Neural cell (in vitro differentiated cells): ENCODE measurements around the gene OR1J1. TPM values are rescaled to one million over a fixed set of nuclear protein-coding genes. Genes with fewer than 3 reads are reported as not detected.

Source experiments
- H2AFZ ChIP-seq: fragments of 200-600, 300-800 bp; sonication (generic), shearing (Covaris generic); 2 replicates; pipeline ENCODE4 v1.6.0; 2014; ENCODE audit warnings: low read depth, mild to moderate bottlenecking, antibody characterized with exemption, low read length, moderate library complexity
- H3F3A ChIP-seq: fragments of 200-600 bp; shearing (Covaris generic); 2 replicates; pipeline ENCODE4 v1.6.1; 2016; ENCODE audit warnings: mild to moderate bottlenecking, moderate library complexity, mixed read lengths, antibody characterized with exemption, low read length; ENCODE audit not compliant: insufficient read depth, poor library complexity, severe bottlenecking
- H3K27ac ChIP-seq: fragments of 200-600, 300-800 bp; sonication (generic), shearing (Covaris generic); 2 replicates; pipeline ENCODE4 v1.5.1; 2014; ENCODE audit warnings: mild to moderate bottlenecking, low read length, moderate library complexity
- H3K27me3 ChIP-seq: fragments of 300-800, 200-600 bp; sonication (generic), shearing (Covaris generic); 2 replicates; pipeline ENCODE4 v1.6.0; 2014; ENCODE audit warnings: mild to moderate bottlenecking, low read depth, low read length, moderate library complexity; ENCODE audit not compliant: insufficient read depth
- H3K36me3 ChIP-seq: fragments of 300-800, 200-600 bp; sonication (generic), shearing (Covaris generic); 2 replicates; pipeline ENCODE4 v1.5.1; 2014; ENCODE audit warnings: mild to moderate bottlenecking, antibody characterized with exemption, low read length, moderate library complexity; ENCODE audit not compliant: insufficient read depth
- H3K4me2 ChIP-seq: fragments of 300-800, 200-600 bp; sonication (generic), shearing (Covaris generic); 2 replicates; pipeline ENCODE4 v1.6.0; 2014; ENCODE audit warnings: mild to moderate bottlenecking, low read length
- H3K4me3 ChIP-seq: fragments of 300-800, 200-600 bp; sonication (generic), shearing (Covaris generic); 2 replicates; pipeline ENCODE4 v1.5.1; 2014; ENCODE audit warnings: mild to moderate bottlenecking, low read length, moderate library complexity
- H3K79me2 ChIP-seq: fragments of 200-600 bp; shearing (Covaris generic); replicated peaks from 2 replicates; pipeline ENCODE4 v1.6.0; 2014; ENCODE audit warnings: mild to moderate bottlenecking, low read length, moderate library complexity; ENCODE audit not compliant: insufficient read depth
- H3K9ac ChIP-seq: fragments of 300-800, 200-600 bp; sonication (generic), shearing (Covaris generic); 2 replicates; pipeline ENCODE4 v1.6.1; 2016; ENCODE audit warnings: mild to moderate bottlenecking, low read length, mixed read lengths
- H3K9me2 ChIP-seq: fragments of 200-600 bp; shearing (Covaris generic); 2 replicates; pipeline ENCODE4 v1.6.1; 2016; ENCODE audit warnings: mild to moderate bottlenecking, low read length, mixed read lengths; ENCODE audit not compliant: insufficient read depth
- H3K9me3 ChIP-seq: fragments of 200-600, 300-800 bp; sonication (generic), shearing (Covaris generic); 2 replicates; pipeline ENCODE4 v1.6.1; 2016; ENCODE audit warnings: mild to moderate bottlenecking, mixed run types, low read length, moderate library complexity, mixed read lengths
- H4K20me1 ChIP-seq: fragments of 200-600 bp; shearing (Covaris generic); 2 replicates; pipeline ENCODE4 v1.6.1; 2016; ENCODE audit warnings: mild to moderate bottlenecking, mixed run types; ENCODE audit not compliant: insufficient read depth
- CTCF ChIP-seq: fragments of 450-650 bp; IDR thresholded peaks from 2 replicates; pipeline ENCODE4 v1.5.1; 2014; ENCODE audit warnings: antibody characterized with exemption, mild to moderate bottlenecking, moderate library complexity; ENCODE audit not compliant: poor library complexity, severe bottlenecking
- EP300 ChIP-seq: fragments of 450-650 bp; conservative IDR thresholded peaks from 2 replicates; pipeline ENCODE4 v1.6.1; 2014; ENCODE audit warnings: antibody characterized with exemption, mild to moderate bottlenecking, moderate library complexity; ENCODE audit not compliant: poor library complexity, severe bottlenecking
- EZH2 ChIP-seq: fragments of 200-600, 300-800 bp; shearing (Covaris generic), sonication (generic); IDR thresholded peaks from 2 replicates; pipeline ENCODE4 v1.6.1; 2014; ENCODE audit warnings: antibody characterized with exemption, low read length, borderline replicate concordance, mild to moderate bottlenecking; ENCODE audit not compliant: insufficient read depth, poor library complexity, severe bottlenecking
- MXI1 ChIP-seq: fragments of 450-650 bp; conservative IDR thresholded peaks from 2 replicates; pipeline ENCODE4 v1.6.1; 2014; ENCODE audit warnings: antibody characterized with exemption, mild to moderate bottlenecking; ENCODE audit not compliant: poor library complexity, severe bottlenecking
- POLR2AphosphoS5 ChIP-seq: IDR thresholded peaks from 2 replicates; pipeline ENCODE4 v1.6.1; 2012
- RAD21 ChIP-seq: fragments of 450-650 bp; conservative IDR thresholded peaks from 2 replicates; pipeline ENCODE4 v1.6.1; 2014; ENCODE audit warnings: antibody characterized with exemption, mild to moderate bottlenecking, moderate library complexity
- REST ChIP-seq: IDR thresholded peaks from 2 replicates; pipeline ENCODE4 v1.6.1; 2012; ENCODE audit warnings: borderline replicate concordance
- SMC3 ChIP-seq: fragments of 450-650 bp; conservative IDR thresholded peaks from 2 replicates; pipeline ENCODE4 v1.6.1; 2014; ENCODE audit warnings: antibody characterized with exemption, mild to moderate bottlenecking, moderate library complexity; ENCODE audit not compliant: poor library complexity
- TAF1 ChIP-seq: IDR thresholded peaks from 2 replicates; pipeline ENCODE4 v1.6.1; 2012; ENCODE audit warnings: low read depth
- polyA plus RNA-seq: library from polyadenylated mRNA; depleted of rRNA; stranded (reverse); fragments of >200 nt; gene quantifications from 2 replicates; pipeline ENCODE4 v1.2.3, GENCODE V29; 2014

The OR1J1 gene
- polyA plus RNA-seq, 1 donor from 2014 or later, result not detected

DNA sequence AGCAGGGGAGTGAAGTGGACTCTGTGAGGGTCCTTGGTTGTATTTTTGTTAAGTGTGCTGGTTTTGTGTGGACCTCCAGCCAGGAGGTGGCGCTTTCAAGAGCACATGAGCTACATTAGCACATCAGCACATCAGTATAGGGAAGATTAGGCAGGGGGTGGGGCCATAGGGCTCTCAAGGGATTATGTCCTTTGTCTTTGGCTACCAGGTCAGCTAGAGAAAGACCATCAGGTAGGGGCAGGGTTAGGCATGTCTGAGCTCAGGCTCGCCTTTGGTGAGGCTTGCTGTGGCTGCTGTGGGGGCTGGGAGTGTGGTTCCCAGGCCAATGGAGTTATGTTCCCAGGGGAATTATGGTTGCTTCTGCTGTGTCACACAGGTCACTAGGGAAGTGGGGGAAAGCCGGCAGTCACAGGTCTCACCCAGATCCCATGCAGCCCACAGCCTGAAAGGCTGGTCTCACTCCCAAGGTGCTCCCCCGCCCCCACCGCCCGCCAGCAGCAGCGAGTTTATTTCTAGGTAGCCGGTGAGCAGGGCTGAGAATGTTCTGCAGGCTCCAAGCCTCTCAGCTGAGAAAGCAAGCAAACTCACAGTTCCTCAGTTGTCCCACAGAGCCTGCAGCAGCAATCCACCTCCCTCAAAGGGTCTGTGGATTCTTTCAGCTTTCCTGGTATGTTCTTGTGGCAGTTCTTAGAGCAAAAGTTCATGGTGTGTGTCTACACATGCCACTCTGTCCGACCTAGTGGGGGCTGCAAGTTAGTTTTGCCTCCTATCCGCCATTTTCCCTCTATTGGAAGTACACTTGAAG lies 13.7 kb downstream of the OR1J1 start:
- no peak overlapping the region for H3K4me2 ChIP-seq
- H3K27ac ChIP-seq, result no peak overlapping the region
- H3K9me3 ChIP-seq, result no peaks in the 10 kb centered on the region

DNA sequence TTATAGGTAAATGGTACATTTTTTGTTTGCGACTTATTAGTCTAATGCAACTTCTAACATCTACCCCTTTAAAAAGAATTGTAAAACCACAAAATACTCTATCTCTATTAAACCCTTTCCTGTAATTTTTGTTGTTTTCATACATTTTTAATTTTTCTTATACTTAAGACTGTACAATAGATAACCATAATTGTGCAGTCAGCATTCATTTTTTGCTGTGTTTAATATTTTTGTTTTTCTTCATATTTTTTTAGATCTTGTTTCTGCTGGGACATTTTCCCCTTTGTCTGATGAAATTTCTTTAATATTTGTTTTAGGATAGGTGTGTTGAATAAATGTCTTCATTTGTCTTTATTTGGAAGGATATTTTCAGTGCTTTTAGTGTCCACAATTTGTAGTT lies 19.9 kb downstream of the OR1J1 start:
- Histone ChIP-seq H3K9me2 (no peaks in the 10 kb centered on the region), H3K4me2 (no peak overlapping the region), H3K9me3 (no peaks in the 10 kb centered on the region), H3K9ac (no peak overlapping the region), H4K20me1 (no peaks in the 10 kb centered on the region), H3K4me3 (no peak overlapping the region), H3K36me3 (no peaks in the 10 kb centered on the region), H3K27me3 (no peaks in the 10 kb centered on the region), H3F3A (no peaks in the 10 kb centered on the region), H2AFZ (no peak overlapping the region), H3K27ac (no peak overlapping the region), H3K79me2 (no peaks in the 10 kb centered on the region)
- TF ChIP-seq SMC3 (no peak), REST (no peak), MXI1 (no peak), POLR2AphosphoS5 (no peak), RAD21 (no peak), EP300 (no peak), EZH2 (no peak), TAF1 (no peak)

More for the DNA sequence above, 13.7 kb downstream of the OR1J1 start:
- Histone ChIP-seq H4K20me1 (no peaks in the 10 kb centered on the region), H3K36me3 (no peaks in the 10 kb centered on the region), H3K27me3 (no peaks in the 10 kb centered on the region), H3K4me3 (no peak overlapping the region), H3K79me2 (no peaks in the 10 kb centered on the region), H2AFZ (no peak overlapping the region), H3K9ac (no peak overlapping the region), H3F3A (no peaks in the 10 kb centered on the region), H3K9me2 (no peaks in the 10 kb centered on the region)
- TF ChIP-seq SMC3, result no peak
- no peak for TF ChIP-seq POLR2AphosphoS5
- no peak for TF ChIP-seq TAF1
- no peak for TF ChIP-seq MXI1
- no peak for TF ChIP-seq REST
- TF ChIP-seq EZH2, result no peak
- TF ChIP-seq EP300, result no peak
- TF ChIP-seq CTCF, result no peak
- TF ChIP-seq RAD21, result no peak
